Neural progenitor cell (in vitro differentiated cells): Measurements from ENCODE around the gene LARP6.

Experiments used
- EZH2phosphoT487 ChIP-seq: fragments of 200-600 bp; sonication (generic); IDR thresholded peaks from 2 replicates; pipeline ENCODE4 v1.6.1; 2017; ENCODE audit warnings: antibody characterized with exemption
- TF ChIP-seq, protein P1 (sequence below): fragments of 200-600 bp; sonication (generic); IDR thresholded peaks from 2 replicates; pipeline ENCODE4 v1.5.1; 2017; ENCODE audit warnings: antibody characterized with exemption, mild to moderate bottlenecking

DNA sequence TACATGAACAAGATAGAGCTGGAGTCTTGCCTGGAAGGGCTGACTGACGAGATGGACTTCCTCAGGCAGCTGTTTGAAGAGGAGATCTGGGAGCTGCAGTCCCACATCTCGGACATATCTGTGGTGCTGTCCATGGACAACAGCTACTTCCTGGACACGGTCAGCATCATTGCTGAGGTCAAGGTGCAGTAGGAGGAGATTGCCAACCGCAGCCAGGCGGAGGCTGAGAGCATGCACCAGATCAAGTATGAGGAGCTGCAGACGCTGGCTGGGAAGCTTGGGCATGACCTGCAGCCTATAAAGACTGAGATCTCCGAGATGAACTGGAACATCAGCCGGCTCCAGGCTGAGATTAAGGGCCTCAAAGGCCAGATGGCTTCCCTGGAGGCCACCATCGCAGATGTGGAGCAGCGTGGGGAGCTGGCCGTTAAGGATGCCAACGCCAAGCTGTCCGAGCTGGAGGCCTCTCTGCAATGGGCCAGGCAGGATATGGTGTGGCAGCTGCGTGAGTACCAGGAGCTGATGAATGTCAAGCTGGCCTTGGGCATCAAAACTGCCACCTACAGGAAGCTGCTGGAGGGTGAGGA lies 5.5 kb upstream of the LARP6 start:
- TF ChIP-seq, protein P1, sequence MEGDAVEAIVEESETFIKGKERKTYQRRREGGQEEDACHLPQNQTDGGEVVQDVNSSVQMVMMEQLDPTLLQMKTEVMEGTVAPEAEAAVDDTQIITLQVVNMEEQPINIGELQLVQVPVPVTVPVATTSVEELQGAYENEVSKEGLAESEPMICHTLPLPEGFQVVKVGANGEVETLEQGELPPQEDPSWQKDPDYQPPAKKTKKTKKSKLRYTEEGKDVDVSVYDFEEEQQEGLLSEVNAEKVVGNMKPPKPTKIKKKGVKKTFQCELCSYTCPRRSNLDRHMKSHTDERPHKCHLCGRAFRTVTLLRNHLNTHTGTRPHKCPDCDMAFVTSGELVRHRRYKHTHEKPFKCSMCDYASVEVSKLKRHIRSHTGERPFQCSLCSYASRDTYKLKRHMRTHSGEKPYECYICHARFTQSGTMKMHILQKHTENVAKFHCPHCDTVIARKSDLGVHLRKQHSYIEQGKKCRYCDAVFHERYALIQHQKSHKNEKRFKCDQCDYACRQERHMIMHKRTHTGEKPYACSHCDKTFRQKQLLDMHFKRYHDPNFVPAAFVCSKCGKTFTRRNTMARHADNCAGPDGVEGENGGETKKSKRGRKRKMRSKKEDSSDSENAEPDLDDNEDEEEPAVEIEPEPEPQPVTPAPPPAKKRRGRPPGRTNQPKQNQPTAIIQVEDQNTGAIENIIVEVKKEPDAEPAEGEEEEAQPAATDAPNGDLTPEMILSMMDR, result no peak
- TF ChIP-seq EZH2phosphoT487, result no peak
